Nephron progenitor cell (in vitro differentiated cells): ENCODE results near the gene CPD.

Experiments
- DNase-seq: peaks from one replicate; pipeline ENCODE4 v3.0.0; 2021
- H3K27ac Mint-ChIP-seq: 2 replicates; pipeline ENCODE4 v1.8.0; 2021; ENCODE audit warnings: mild to moderate bottlenecking, moderate library complexity, mixed read lengths
- H3K27me3 Mint-ChIP-seq: 2 replicates; pipeline ENCODE4 v1.8.0; 2021; ENCODE audit warnings: mild to moderate bottlenecking, low read depth, mixed read lengths; ENCODE audit not compliant: poor library complexity
- H3K36me3 Mint-ChIP-seq: 2 replicates; pipeline ENCODE4 v1.8.0; 2021; ENCODE audit warnings: low read depth, mixed read lengths
- H3K4me1 Mint-ChIP-seq: 2 replicates; pipeline ENCODE4 v1.8.0; 2021; ENCODE audit warnings: mixed read lengths
- H3K4me3 Mint-ChIP-seq: 2 replicates; pipeline ENCODE4 v1.8.0; 2021; ENCODE audit warnings: mild to moderate bottlenecking, moderate library complexity, mixed read lengths
- H3K9me3 Mint-ChIP-seq: 2 replicates; pipeline ENCODE4 v1.8.0; 2021; ENCODE audit warnings: mild to moderate bottlenecking, moderate library complexity, mixed read lengths
- TF ChIP-seq, protein P1 (sequence below): fragments of 200-600 bp; sonication (generic); IDR thresholded peaks from 2 replicates; pipeline ENCODE4 v1.5.0; 2021; ENCODE audit warnings: antibody characterized with exemption

CPD gene

DNA sequence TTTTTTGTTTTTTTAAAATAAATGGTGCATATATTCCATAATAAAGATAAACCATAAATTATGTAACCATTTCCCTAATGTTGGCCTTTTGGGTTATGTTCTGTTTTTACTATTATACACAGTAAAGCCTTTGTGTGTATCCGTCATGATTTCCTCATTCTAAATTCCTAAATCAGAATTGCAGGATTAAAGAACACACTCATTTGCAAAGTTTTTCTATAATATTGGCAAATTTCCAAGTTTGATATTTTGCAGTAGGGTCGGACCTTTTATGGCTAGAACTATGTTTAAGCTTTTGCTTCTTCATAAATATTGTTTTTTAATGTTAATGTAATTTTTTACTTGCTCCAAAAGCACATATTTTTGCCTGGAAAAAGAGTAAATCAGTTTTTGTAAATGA is 115.1 kb downstream of the CPD start:
- Mint-ChIP-seq H3K4me3 (no peak overlapping the region), H3K36me3 (peaks cover 89% of the 10 kb centered on the region), H3K27me3 (no peaks in the 10 kb centered on the region), H3K9me3 (no peaks in the 10 kb centered on the region), H3K4me1 (no peaks in the 10 kb centered on the region), H3K27ac (no peak overlapping the region)
- TF ChIP-seq, protein P1, sequence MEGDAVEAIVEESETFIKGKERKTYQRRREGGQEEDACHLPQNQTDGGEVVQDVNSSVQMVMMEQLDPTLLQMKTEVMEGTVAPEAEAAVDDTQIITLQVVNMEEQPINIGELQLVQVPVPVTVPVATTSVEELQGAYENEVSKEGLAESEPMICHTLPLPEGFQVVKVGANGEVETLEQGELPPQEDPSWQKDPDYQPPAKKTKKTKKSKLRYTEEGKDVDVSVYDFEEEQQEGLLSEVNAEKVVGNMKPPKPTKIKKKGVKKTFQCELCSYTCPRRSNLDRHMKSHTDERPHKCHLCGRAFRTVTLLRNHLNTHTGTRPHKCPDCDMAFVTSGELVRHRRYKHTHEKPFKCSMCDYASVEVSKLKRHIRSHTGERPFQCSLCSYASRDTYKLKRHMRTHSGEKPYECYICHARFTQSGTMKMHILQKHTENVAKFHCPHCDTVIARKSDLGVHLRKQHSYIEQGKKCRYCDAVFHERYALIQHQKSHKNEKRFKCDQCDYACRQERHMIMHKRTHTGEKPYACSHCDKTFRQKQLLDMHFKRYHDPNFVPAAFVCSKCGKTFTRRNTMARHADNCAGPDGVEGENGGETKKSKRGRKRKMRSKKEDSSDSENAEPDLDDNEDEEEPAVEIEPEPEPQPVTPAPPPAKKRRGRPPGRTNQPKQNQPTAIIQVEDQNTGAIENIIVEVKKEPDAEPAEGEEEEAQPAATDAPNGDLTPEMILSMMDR: no peak
- DNase-seq: no peak

GRCh38 chr17:30495586-30495985 is 116.9 kb downstream of the CPD start:
- Mint-ChIP-seq H3K4me3 (no peak overlapping the region), H3K36me3 (peaks cover 89% of the 10 kb centered on the region), H3K9me3 (peaks cover 4% of the 10 kb centered on the region), H3K27ac (no peak overlapping the region), H3K27me3 (no peaks in the 10 kb centered on the region), H3K4me1 (no peaks in the 10 kb centered on the region)
- DNase-seq: no peak
- TF ChIP-seq, protein P1: no peak

DNA sequence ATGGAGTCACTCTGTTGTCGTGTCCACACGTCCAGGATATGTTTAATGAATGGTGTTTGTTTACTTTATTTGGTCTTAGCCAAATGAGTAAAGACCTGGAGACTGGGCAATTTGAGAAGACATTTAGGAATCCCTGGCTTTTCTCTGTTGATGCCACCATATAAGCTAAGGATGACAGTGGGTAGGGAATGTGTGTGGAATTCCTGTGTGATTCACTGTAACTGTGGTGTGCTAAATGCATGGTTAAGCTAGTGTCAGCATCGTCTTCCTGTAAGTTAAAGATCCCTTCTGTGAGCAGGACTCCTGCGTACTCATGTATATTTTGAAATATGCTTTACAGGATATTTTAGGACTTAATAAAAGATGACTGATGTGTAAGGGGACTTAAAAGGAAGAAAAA is 124.8 kb downstream of the CPD start:
- TF ChIP-seq, protein P1: no peak
- H3K4me1 Mint-ChIP-seq: no peaks in the 10 kb centered on the region
- no peaks in the 10 kb centered on the region for H3K27me3 Mint-ChIP-seq
- H3K36me3 Mint-ChIP-seq: peaks cover 94% of the 10 kb centered on the region
- peaks cover 9% of the 10 kb centered on the region for H3K9me3 Mint-ChIP-seq
- H3K27ac Mint-ChIP-seq: no peak overlapping the region
- no peak for DNase-seq
- no peak overlapping the region for H3K4me3 Mint-ChIP-seq

DNA sequence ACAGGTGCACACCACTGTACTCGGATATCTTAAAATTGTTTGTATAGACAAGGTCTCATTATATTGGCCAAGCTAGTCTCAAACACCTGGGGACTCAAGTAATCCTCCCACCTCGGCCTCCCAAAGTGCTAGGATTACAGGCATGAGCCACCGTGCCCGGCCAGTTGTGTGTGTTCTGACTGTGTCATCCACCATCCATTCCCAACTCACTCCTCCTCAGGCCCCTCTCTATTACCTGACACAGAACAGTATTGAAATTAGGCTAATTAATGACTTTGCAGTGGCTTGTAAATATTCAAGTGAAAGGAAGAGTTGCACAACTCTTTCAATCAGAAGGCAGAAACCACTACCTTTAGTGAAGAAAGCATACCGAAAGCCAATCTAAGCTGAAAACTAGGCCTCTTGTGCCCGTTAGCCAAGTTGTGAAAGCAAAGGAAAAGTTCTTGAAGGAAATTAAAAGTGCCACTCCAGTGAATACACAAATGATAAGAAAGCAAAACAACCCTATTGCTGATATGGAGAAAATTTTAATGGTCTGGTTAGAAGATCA is 127.2 kb downstream of the CPD start:
- no peak for DNase-seq
- H3K9me3 Mint-ChIP-seq: peaks cover 4% of the 10 kb centered on the region
- peak overlapping the region; percentile 17 for H3K27ac Mint-ChIP-seq
- no peak overlapping the region for H3K4me3 Mint-ChIP-seq
- H3K27me3 Mint-ChIP-seq: no peaks in the 10 kb centered on the region
- TF ChIP-seq, protein P1: no peak
- H3K4me1 Mint-ChIP-seq: no peaks in the 10 kb centered on the region
- H3K36me3 Mint-ChIP-seq: peaks cover 70% of the 10 kb centered on the region

DNA sequence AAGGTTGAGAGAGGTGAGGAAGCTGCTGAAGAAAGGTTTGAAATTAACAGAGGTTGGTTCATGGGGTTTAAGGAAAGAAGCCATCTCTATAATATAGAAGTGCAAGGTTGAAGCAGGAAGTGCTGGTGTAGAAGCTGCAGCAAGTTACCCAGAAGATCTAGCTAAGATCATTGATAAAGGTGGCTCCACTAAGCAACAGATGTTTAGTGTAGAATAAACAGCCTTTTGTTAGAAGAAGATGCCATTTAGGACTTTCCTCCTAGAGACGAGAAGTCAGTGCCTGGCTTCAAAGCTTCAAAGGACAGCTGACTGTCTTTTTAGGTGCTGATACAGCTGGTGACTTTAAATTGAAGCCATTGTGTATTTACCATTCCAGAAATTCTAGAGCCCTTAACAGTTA is 127.8 kb downstream of the CPD start:
- peaks cover 64% of the 10 kb centered on the region for H3K36me3 Mint-ChIP-seq
- H3K27me3 Mint-ChIP-seq: no peaks in the 10 kb centered on the region
- no peak overlapping the region for H3K4me3 Mint-ChIP-seq
- H3K9me3 Mint-ChIP-seq: no peaks in the 10 kb centered on the region
- TF ChIP-seq, protein P1: no peak
- no peak for DNase-seq
- no peaks in the 10 kb centered on the region for H3K4me1 Mint-ChIP-seq
- H3K27ac Mint-ChIP-seq: peak overlapping the region; percentile 17

GRCh38 chr17:30513346-30513745 is 134.6 kb downstream of the CPD start:
- Mint-ChIP-seq H3K27ac (no peak overlapping the region), H3K4me3 (no peak overlapping the region), H3K9me3 (no peaks in the 10 kb centered on the region), H3K4me1 (no peaks in the 10 kb centered on the region), H3K36me3 (peaks cover 49% of the 10 kb centered on the region), H3K27me3 (no peaks in the 10 kb centered on the region)
- TF ChIP-seq, protein P1: no peak
- DNase-seq: no peak
